Small intestine (tissue), 7 donors: ENCODE data around the gene KLHL28. TPM values are rescaled to one million over a fixed set of nuclear protein-coding genes. Genes with fewer than 3 reads are reported as not detected.
A peak's percentile ranks its signal among the peaks of the same experiment; 100 is the strongest.

Source experiments
- DNase-seq, 2 donors: peaks; one replicate each; pipeline versions ENCODE4 v3.0.0 to v3.0.0-alpha.2; 2013
- FAIRE-seq: peaks from 2 replicates; lab custom pipeline; 2012; peaks lifted over from hg19 to GRCh38; lab: Jason Lieb, UNC
- H3K27ac ChIP-seq, 3 donors: one replicate each; pipeline ENCODE4 v1.5.1; 2013; ENCODE audit warnings: low read length in 2 of 3, mild to moderate bottlenecking in 2 of 3, control low read depth in 1 of 3, inconsistent platforms in 1 of 3, low read depth in 1 of 3, moderate library complexity in 1 of 3
- H3K27me3 ChIP-seq, 3 donors: one replicate each; pipeline ENCODE4 v1.6.1; 2013; ENCODE audit warnings: low read length in 3 of 3, inconsistent platforms in 1 of 3; ENCODE audit not compliant: control insufficient read depth in 3 of 3, insufficient read depth in 3 of 3
- H3K36me3 ChIP-seq, 3 donors: one replicate each; pipeline ENCODE4 v1.6.1; 2013; ENCODE audit warnings: low read length in 3 of 3, inconsistent platforms in 1 of 3, low read depth in 1 of 3, mild to moderate bottlenecking in 1 of 3, moderate library complexity in 1 of 3; ENCODE audit not compliant: control insufficient read depth in 3 of 3, insufficient read depth in 2 of 3
- H3K4me1 ChIP-seq, 3 donors: one replicate each; pipeline ENCODE4 v1.6.1; 2013; ENCODE audit warnings: low read length in 2 of 3, inconsistent platforms in 1 of 3, low read depth in 1 of 3, mild to moderate bottlenecking in 1 of 3, moderate library complexity in 1 of 3; ENCODE audit not compliant: control insufficient read depth in 3 of 3, insufficient read depth in 2 of 3
- H3K4me3 ChIP-seq, 3 donors: one replicate each; pipeline ENCODE4 v1.5.1; 2013; ENCODE audit warnings: low read length in 3 of 3, control low read depth in 1 of 3, inconsistent platforms in 1 of 3, low read depth in 1 of 3, mild to moderate bottlenecking in 1 of 3, moderate library complexity in 1 of 3
- H3K9me3 ChIP-seq, 2 donors: one replicate each; pipeline ENCODE4 v1.6.1; 2013; ENCODE audit warnings: low read depth in 1 of 2, low read length in 1 of 2; ENCODE audit not compliant: control insufficient read depth in 2 of 2, insufficient read depth in 1 of 2
- WGBS, 3 donors: extraction: QIAGEN DNeasy Blood & Tissue Kit; methylation state at CpG; one replicate each; pipeline ENCODE4 v1.1.7; 2013; 5-methylcytosine and 5-hydroxymethylcytosine counted together
- polyA plus RNA-seq, 4 donors: library from polyadenylated mRNA; stranded (reverse) in 3 of 4; unstranded in 1 of 4; fragments of 200-250 nt in 3 of 4; fragments of 120-200 nt in 1 of 4; gene quantifications; one replicate each; pipeline versions ENCODE4 v1.2.1 to v1.2.3, GENCODE V29; 2013
- donor health status: healthy with polysubstance abuse.
- donor health status: control.
- donor health status: control.
- donor health status: Bipolar disorder and iron deficiency.
- donor health status: healthy.

Gene KLHL28
- polyA plus RNA-seq, 4 donors: 2.7 to 15.3 (median 3.0) TPM

- Histone ChIP-seq H3K27ac (no peak overlapping the region), H3K9me3 (no peaks in the 10 kb centered on the region), H3K27me3 (no peaks in the 10 kb centered on the region), H3K36me3 (peaks cover 0 to 9% (median 0%) of the 10 kb centered on the region in 3 donors), H3K4me3 (no peak overlapping the region), H3K4me1 (no peaks in the 10 kb centered on the region)
- FAIRE-seq (no peak), DNase-seq (no peak)
- 74 to 89% (median 88%) methylated on average over 2 of the region's 2 CpGs for WGBS, 3 donors
Observed at GRCh38 chr14:44982594-44982993, 20.8 kb upstream of the KLHL28 start.

DNA sequence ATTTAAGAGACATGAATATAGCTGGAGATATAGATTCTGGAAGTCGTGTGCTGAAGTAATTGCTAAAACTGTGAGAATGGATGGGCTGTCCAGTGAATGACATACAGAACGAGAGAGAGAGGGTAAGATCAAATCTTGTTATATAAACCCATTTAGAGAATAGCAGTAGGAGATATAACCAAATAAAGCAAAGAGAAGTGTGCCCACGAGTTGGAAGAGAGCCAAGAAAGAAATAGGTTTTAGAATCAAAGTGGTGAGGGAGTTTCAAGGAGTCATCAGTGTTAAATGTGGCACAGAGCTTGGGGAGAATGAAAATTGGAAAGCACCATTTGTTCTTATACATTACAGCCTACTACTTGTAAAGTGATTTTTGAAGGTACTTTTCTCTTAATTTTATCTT is 19.5 kb upstream of the KLHL28 start:
- no peaks in the 10 kb centered on the region for H3K27me3 ChIP-seq
- no peak for DNase-seq

GRCh38 chr14:44979740-44980356 is 18.1 kb upstream of the KLHL28 start:
- H3K27me3 ChIP-seq: no peaks in the 10 kb centered on the region
- no peaks in the 10 kb centered on the region for H3K4me1 ChIP-seq
- H3K9me3 ChIP-seq: no peaks in the 10 kb centered on the region
- DNase-seq: no peak
- FAIRE-seq: no peak
- no peak overlapping the region for H3K27ac ChIP-seq
- peaks cover 0 to 8% (median 0%) of the 10 kb centered on the region in 3 donors for H3K36me3 ChIP-seq
- H3K4me3 ChIP-seq: no peak overlapping the region

More for the DNA sequence above, 19.5 kb upstream of the KLHL28 start:
- 81 to 89% (median 82%) methylated on average over 3 of the region's 3 CpGs for WGBS, 3 donors
- Histone ChIP-seq H3K4me1 (no peaks in the 10 kb centered on the region), H3K4me3 (no peak overlapping the region), H3K27ac (no peak overlapping the region), H3K36me3 (peaks cover 0 to 9% (median 0%) of the 10 kb centered on the region in 3 donors), H3K9me3 (no peaks in the 10 kb centered on the region)
- no peak for FAIRE-seq

- H3K27me3 ChIP-seq: no peaks in the 10 kb centered on the region
- no peaks in the 10 kb centered on the region for H3K4me1 ChIP-seq
- FAIRE-seq (no peak), DNase-seq (no peak)
- H3K9me3 ChIP-seq: no peaks in the 10 kb centered on the region
- H3K4me3 ChIP-seq: no peak overlapping the region
- peaks cover 0 to 6% (median 0%) of the 10 kb centered on the region in 3 donors for H3K36me3 ChIP-seq
- WGBS, 3 donors: 67 to 77% (median 69%) methylated on average over 2 of the region's 2 CpGs
- H3K27ac ChIP-seq: no peak overlapping the region
Observed at GRCh38 chr14:44979273-44979672, 17.5 kb upstream of the KLHL28 start.

DNA sequence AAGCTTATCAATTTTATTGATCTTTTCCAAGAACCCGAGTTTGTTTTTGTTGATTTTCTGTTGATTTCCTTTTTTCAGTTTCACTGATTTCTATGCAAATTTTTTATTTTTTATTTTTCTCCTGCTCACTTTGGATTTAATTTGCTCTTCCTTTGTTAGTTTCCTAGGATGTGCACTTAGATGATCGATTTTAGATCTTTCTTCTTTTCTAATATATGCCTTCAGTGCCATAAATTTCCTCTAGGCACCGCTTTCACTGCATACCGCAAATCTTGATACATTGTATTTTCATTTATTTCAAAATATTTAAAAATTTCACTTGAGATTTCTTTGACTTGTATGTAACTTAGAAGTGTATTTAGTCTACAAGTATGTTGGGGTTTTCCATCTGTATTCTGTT is 9.7 kb upstream of the KLHL28 start:
- FAIRE-seq: no peak
- Histone ChIP-seq H3K4me1 (peaks cover 0 to 13% (median 2%) of the 10 kb centered on the region in 3 donors), H3K4me3 (no peak overlapping the region), H3K27ac (no peak overlapping the region), H3K27me3 (no peaks in the 10 kb centered on the region), H3K36me3 (peaks cover 0 to 9% (median 0%) of the 10 kb centered on the region in 3 donors), H3K9me3 (peaks cover 0 to 2% of the 10 kb centered on the region in 2 donors)
- 87 to 90% (median 88%) methylated on average over 4 of the region's 4 CpGs for WGBS, 3 donors
- DNase-seq: no peak

DNA sequence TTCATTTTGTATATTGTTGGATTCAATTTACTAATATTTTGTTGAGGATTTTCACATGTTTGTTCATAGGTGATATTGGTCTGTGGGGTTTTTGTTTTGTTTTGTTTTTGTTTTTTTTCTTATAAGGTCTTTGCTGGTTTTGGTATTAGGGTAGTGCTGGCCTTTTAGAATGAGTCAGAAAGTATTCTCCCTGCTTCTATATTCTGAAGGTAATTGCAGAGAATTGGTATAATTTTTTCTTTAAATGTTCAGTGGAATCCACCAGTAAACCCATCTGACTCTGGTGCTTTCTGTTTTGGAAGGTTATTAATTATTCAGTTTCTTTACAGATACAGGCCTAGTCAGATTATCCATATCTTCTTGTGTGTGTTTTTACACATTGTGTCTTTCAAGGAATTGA is 9.2 kb upstream of the KLHL28 start:
- FAIRE-seq (no peak), DNase-seq (no peak)
- H3K36me3 ChIP-seq: peaks cover 0 to 9% (median 0%) of the 10 kb centered on the region in 3 donors
- peaks cover 0 to 13% (median 2%) of the 10 kb centered on the region in 3 donors for H3K4me1 ChIP-seq
- no peaks in the 10 kb centered on the region for H3K27me3 ChIP-seq
- H3K27ac ChIP-seq: no peak overlapping the region
- no peak overlapping the region for H3K4me3 ChIP-seq
- H3K9me3 ChIP-seq: peaks cover 0 to 2% of the 10 kb centered on the region in 2 donors

- Histone ChIP-seq H3K4me1 (peaks cover 2 to 16% (median 3%) of the 10 kb centered on the region in 3 donors), H3K27ac (no peak overlapping the region), H3K27me3 (no peaks in the 10 kb centered on the region), H3K36me3 (peaks cover 0 to 9% (median 0%) of the 10 kb centered on the region in 3 donors), H3K4me3 (no peak overlapping the region), H3K9me3 (peaks cover 0 to 2% of the 10 kb centered on the region in 2 donors)
- DNase-seq: no peak
- FAIRE-seq: no peak
Observed at GRCh38 chr14:44968714-44969113, 7.0 kb upstream of the KLHL28 start.

DNA sequence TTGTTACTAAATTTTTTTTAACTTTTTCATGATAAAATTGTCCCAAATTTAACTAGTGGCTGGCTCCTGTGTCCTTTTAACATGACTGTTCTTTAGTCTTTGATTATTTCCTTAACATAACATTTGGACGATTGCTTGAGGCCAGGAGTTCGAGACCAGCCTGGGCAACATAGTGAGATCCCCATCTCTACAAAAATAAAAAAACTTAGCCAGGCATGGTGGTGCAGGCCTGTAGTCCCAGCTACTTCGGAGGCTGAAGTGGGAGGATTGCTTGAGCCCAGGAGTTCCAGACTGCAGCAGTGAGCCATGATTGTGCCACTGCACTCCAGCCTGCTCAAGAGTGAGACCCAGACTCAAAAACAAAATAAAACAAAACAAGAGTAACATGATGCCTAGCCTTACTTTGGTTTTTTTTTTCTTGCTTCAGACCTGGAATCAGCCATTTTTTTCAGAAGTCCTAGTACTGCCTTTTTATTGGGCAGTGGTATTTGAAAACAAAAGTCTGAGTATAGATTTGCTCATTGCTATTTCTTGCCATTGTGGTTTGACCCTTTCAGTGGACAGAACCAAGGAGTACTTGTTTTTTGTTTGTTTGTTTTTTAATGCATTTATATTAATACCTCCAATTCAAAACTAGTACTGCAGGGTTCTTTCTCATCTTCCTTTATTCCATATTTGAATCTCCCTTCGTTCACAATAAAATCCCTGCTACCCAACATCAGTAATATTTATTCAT is 5.0 kb upstream of the KLHL28 start:
- no peaks in the 10 kb centered on the region for H3K27me3 ChIP-seq
- peaks cover 0 to 2% of the 10 kb centered on the region in 2 donors for H3K9me3 ChIP-seq
- no peak overlapping the region for H3K27ac ChIP-seq
- 77 to 87% (median 78%) methylated on average over 4 of the region's 4 CpGs for WGBS, 3 donors
- peak overlapping the region in 2 of 3 donors; percentile 4 to 24 for H3K4me3 ChIP-seq
- H3K4me1 ChIP-seq: peaks cover 2 to 23% (median 8%) of the 10 kb centered on the region in 3 donors
- FAIRE-seq: no peak
- no peak for DNase-seq
- H3K36me3 ChIP-seq: peaks cover 0 to 9% (median 0%) of the 10 kb centered on the region in 3 donors
